ENCODE measurements around the gene HDAC4. TPM values are rescaled to one million over a fixed set of nuclear protein-coding genes. Genes with fewer than 3 reads are reported as not detected.

HDAC4 gene
- total RNA-seq, 1 experiment from 2014 or later, result 16.0 TPM

GRCh38 chr2:239145106-239145505, 255.7 kb downstream of the HDAC4 start:
- DNase-seq (ENCODE audit: low spot score), result no peak

GRCh38 chr2:239144713-239144999, 256.2 kb downstream of the HDAC4 start:
- DNase-seq (ENCODE audit: low spot score), result no peak

DNA sequence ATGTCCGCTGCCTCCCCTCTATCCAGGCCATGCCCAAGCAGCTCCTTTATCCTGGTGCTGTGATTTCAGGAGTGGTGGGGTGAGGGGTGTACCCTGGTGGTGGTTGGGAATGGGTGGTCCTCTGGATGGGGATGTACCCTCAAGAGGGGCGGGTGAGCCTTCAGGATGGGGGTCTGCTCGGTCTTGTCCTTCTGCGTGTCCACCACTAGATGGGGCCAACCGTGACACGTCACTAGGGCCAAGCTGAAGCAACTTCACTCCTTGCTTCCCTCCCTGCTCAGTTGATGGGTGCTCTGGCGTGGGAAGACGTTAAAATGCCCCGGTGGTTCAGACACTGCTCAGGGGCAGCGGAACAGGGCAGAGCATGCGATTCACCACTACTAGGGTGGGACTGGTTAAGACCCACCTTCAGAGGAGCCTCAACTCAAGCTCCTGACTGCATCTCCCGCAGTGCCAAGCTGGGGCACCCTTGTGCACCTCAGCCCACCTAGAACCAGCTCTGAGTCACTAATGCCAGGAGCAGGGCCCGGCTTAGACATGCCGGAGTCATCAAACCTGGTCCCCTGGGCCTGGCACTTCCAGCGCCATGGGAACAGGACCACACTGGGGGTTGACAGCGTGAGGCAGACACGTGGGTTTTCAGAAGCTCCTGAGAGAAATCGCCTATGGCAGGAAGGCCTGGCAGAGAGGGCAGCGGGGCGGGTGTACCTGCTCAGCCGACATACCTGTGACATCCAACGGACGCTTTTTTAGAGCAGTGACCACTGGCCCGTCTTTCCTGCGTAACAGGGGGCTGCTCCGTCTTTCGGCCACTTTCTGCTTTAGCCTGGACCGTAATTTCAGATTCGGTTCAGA, 256.7 kb downstream of the HDAC4 start:
- peak; percentile 12 for DNase-seq (ENCODE audit: low spot score)

GRCh38 chr2:239142806-239143205, 258.0 kb downstream of the HDAC4 start:
- DNase-seq (ENCODE audit: low spot score), result no peak

DNA sequence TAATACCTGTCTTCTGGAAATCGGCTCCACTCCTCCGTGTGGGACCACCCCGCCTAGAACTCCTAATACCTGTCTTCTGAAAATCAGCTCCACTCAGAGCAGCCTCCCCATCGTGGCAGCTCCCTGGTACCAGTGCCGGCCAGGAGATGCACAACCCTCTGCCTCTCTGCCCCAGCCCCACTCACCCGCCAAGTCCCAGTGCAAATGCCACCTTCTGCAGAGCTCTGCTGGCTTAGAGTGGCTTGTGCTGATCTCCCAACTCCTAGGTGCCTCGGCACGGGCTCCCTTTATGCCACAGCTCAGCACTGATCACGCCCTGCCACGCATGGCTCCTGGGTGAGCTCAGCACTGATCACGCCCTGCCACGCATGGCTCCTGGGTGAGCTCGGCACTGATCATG, 258.5 kb downstream of the HDAC4 start:
- no peak for DNase-seq (ENCODE audit: low spot score)

DNA sequence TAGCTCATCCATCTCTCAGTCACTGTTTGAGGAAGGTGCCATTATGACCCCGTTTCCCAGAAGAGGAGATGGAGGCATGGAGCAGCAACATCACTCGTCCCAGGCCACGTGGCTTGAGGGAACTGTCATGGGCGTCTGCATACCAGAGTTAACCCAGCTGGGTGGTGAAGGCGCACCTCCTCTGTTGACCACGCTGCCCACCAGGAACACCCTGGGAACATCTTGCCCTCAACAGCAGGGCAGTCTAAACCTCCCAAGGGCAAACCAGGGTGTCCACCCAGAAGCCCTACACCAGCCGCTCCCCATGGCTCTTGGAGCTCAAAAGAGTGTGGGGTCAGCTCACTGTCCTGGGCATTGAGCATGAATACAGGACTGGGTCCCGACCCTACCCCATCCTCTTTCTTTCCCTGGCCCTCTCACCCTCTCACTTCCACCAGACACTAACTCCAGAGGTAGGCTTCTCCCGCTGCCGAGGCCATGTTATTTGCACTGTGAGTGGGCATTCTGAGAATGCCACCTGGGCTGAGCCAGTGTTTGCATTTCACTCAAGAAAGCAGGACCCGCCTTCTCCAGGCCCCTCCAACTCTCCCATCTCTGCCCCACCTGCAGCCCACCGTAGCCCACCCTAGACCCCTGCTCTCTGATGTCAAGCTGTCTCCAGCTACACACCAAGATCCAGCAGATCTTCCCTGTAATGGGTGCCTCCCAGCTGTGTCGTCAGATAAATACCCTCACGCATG, 259.6 kb downstream of the HDAC4 start:
- no peak for DNase-seq (ENCODE audit: low spot score)

- DNase-seq (ENCODE audit: low spot score), result no peak
These were observed 260.3 kb downstream of the HDAC4 start for GRCh38 chr2:239140346-239141020.

GRCh38 chr2:239139566-239139965, 261.3 kb downstream of the HDAC4 start:
- no peak for DNase-seq (ENCODE audit: low spot score)

GRCh38 chr2:239139101-239139500, 261.7 kb downstream of the HDAC4 start:
- DNase-seq (ENCODE audit: low spot score), result no peak

DNA sequence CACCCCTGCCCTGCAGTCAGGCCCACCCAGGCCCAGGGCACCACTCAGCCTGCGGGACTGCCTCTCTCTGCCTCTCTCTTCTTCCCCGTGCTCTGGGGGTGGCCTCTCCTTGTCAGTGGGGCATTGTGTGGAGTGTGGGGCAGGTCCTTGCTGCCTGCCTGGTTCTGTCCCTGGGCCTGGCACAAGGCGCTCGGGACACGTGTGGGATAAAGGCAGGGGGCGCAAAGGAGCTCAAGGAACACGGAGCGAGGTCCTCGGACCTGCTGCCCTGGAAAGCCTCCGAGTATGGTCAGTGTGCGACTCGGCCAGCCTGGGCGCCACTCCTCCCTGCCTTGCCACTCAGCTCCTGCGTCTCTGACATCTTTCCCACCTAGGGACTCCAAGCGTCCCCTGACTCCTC, 262.2 kb downstream of the HDAC4 start:
- DNase-seq (ENCODE audit: low spot score), result no peak

- no peak for DNase-seq (ENCODE audit: low spot score)
These were observed 262.9 kb downstream of the HDAC4 start for GRCh38 chr2:239137898-239138283.

- DNase-seq (ENCODE audit: low spot score), result no peak
These were observed 263.5 kb downstream of the HDAC4 start for GRCh38 chr2:239137165-239137897.

GRCh38 chr2:239136762-239137161, 264.1 kb downstream of the HDAC4 start:
- no peak for DNase-seq (ENCODE audit: low spot score)

GRCh38 chr2:239136203-239136602, 264.6 kb downstream of the HDAC4 start:
- DNase-seq (ENCODE audit: low spot score), result no peak

GRCh38 chr2:239135531-239135930, 265.3 kb downstream of the HDAC4 start:
- DNase-seq (ENCODE audit: low spot score), result no peak

- DNase-seq (ENCODE audit: low spot score), result no peak
These were observed 266.8 kb downstream of the HDAC4 start for GRCh38 chr2:239133945-239134570.

DNA sequence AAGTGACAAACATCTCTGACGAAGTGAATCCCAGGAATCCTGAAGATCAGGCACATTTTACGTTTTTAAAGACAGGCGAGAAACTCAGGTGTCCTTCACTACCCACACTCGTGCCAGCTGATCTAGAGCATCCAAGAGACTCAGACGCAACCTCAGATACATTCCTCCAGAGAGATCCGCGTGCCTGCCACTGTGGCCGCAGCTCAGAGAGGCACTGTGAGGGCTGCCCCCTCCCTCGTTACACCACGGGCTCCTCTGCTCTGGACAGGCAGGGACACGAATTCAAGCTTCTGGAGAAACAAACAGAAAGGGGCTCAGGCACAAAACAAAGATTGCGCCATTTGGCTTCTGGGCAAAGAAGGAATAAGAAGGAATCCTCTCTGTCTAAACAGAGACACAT, 268.0 kb downstream of the HDAC4 start:
- DNase-seq (ENCODE audit: low spot score), result no peak

GRCh38 chr2:239132156-239132709, 268.6 kb downstream of the HDAC4 start:
- DNase-seq (ENCODE audit: low spot score), result no peak

GRCh38 chr2:239131521-239131920, 269.3 kb downstream of the HDAC4 start:
- DNase-seq (ENCODE audit: low spot score), result no peak

DNA sequence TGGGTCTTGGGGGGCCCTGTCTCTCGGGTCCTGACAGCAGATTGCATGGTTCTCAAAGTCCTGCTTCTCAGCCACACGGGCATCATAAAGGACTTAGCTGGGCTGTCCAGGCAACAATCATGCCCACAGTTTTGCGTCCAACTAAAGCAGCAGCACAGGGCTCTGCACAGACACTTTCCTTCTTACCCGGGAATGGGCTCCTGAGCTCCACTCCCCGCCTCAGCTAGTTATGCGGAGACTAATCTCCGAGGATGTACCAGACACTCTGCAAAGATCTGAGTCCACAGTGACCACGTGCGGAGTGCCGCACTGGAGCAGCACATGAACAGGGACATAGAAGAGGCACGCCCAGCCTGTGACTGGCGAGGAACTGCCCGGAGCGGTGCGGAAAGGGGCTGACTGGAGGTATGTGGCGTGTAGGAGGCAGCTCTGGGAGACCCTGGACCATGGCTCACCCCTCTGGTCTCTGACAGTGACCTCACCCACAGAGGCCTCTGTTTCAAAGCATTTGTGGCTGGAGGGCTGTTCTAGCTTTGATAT, 270.0 kb downstream of the HDAC4 start:
- DNase-seq (ENCODE audit: low spot score), result no peak

GRCh38 chr2:239130041-239130440, 270.8 kb downstream of the HDAC4 start:
- no peak for DNase-seq (ENCODE audit: low spot score)

Data from HT-29 (cell line).